K562 (cell line): ENCODE data around the gene MALAT1. TPM values are rescaled to one million over a fixed set of nuclear protein-coding genes. Genes with fewer than 3 reads are reported as not detected.

Experiments
- CHAMP1 ChIP-seq: fragments of 450-650 bp; IDR thresholded peaks from 2 replicates; pipeline ENCODE4 v1.6.1; 2016; ENCODE audit warnings: mild to moderate bottlenecking
- CSDE1 ChIP-seq, 2 experiments: fragments of 450-650 bp; IDR thresholded peaks; 2 replicates each; pipeline ENCODE4 v1.6.1; 2016; ENCODE audit warnings: mild to moderate bottlenecking in 1 of 2
- DMBX1 ChIP-seq: fragments of 250-450 bp; sonication (Bioruptor Pico); IDR thresholded peaks from 2 replicates; pipeline ENCODE4 v1.8.0; 2022; ENCODE audit warnings: inconsistent platforms, mild to moderate bottlenecking, moderate library complexity, borderline replicate concordance
- FOXA3 ChIP-seq, 2 experiments: fragments of 450-650 bp in 1 of 2; sonication (generic) in 1 of 2; formaldehyde crosslinking; IDR thresholded peaks in 1 of 2; conservative IDR thresholded peaks in 1 of 2; 2 replicates each; pipeline versions ENCODE4 v1.4.0 to v1.8.0; 2020 to 2022; ENCODE audit warnings: mild to moderate bottlenecking in 2 of 2, missing genetic modification reagents in 1 of 2
- FOXO4 ChIP-seq: fragments of 450-650 bp; formaldehyde crosslinking; IDR thresholded peaks from 2 replicates; pipeline ENCODE4 v1.4.0; 2020; ENCODE audit warnings: mild to moderate bottlenecking, moderate library complexity
- ILF3 ChIP-seq: fragments of 450-650 bp; IDR thresholded peaks from 2 replicates; pipeline ENCODE4 v1.6.1; 2018; ENCODE audit warnings: antibody characterized with exemption, mild to moderate bottlenecking, moderate library complexity, borderline replicate concordance
- PHF8 ChIP-seq: fragments of 200-600 bp; sonication (generic); IDR thresholded peaks from 2 replicates; pipeline ENCODE4 v1.6.1; 2012; ENCODE audit warnings: mixed run types, mild to moderate bottlenecking, inconsistent platforms, low read length, moderate library complexity, borderline replicate concordance
- RAD21 ChIP-seq, 2 experiments: fragments of 250-450 bp in 1 of 2; fragments of 450-650 bp in 1 of 2; sonication (Bioruptor Pico) in 1 of 2; formaldehyde crosslinking in 1 of 2; IDR thresholded peaks in 1 of 2; conservative IDR thresholded peaks in 1 of 2; 2 replicates each; pipeline versions ENCODE4 v1.4.0 to v1.8.0; 2020 to 2022; ENCODE audit warnings: mild to moderate bottlenecking in 2 of 2, moderate library complexity in 1 of 2
- TCF3 ChIP-seq: sonication (generic); formaldehyde crosslinking; IDR thresholded peaks from 2 replicates; pipeline ENCODE4 v1.4.0; 2020; ENCODE audit warnings: mild to moderate bottlenecking, missing genetic modification reagents
- TRIM28 ChIP-seq: fragments of 450-650 bp; IDR thresholded peaks from 2 replicates; pipeline ENCODE4 v1.6.1; 2017
- ZNF165 ChIP-seq: fragments of 250-450 bp; sonication (Bioruptor Pico); IDR thresholded peaks from 2 replicates; pipeline ENCODE4 v1.4.0; 2020; ENCODE audit warnings: borderline replicate concordance
- ZNF707 ChIP-seq: fragments of 250-450 bp; sonication (Bioruptor Pico); conservative IDR thresholded peaks from 2 replicates; pipeline ENCODE4 v1.8.0; 2022; ENCODE audit warnings: inconsistent platforms, mild to moderate bottlenecking, moderate library complexity
- ZSCAN32 ChIP-seq: fragments of 450-650 bp; formaldehyde crosslinking; IDR thresholded peaks from 2 replicates; pipeline ENCODE4 v1.4.0; 2020; ENCODE audit warnings: mild to moderate bottlenecking, moderate library complexity
- polyA plus RNA-seq, 8 experiments: library from polyadenylated mRNA; depleted of rRNA in 4 of 8; stranded (reverse) in 5 of 8; unstranded in 3 of 8; fragments of >200 nt; fragmentation: Nextera tagmentation in 2 of 8; fragmentation: Illumina TruSeq in 1 of 8; extraction: Ambion mirVana in 2 of 8; extraction: Trizol in 1 of 8; gene quantifications; 2 replicates each; pipeline versions ENCODE4 v1.2.1 to v1.2.3, GENCODE V29; 2011 to 2014; ENCODE audit warnings: inconsistent platforms in 1 of 8, missing spikeins in 1 of 8
- total RNA-seq, 7 experiments: library from RNA; depleted of rRNA in 6 of 7; stranded (reverse); fragments of >200 nt in 6 of 7; fragmentation: Illumina TruSeq in 2 of 7; extraction: Trizol in 2 of 7; gene quantifications; 2 replicates each; pipeline versions ENCODE4 v1.2.1 to v1.2.3, GENCODE V29; 2011 to 2021; ENCODE audit warnings: low replicate concordance in 1 of 7

MALAT1 gene
- total and polyA plus RNA-seq, 9 of the 15 experiments (the other 6 are each of a cell fraction or from before 2014, with no cell fraction given), result 363 to 8,715 (median 2,351) TPM

GRCh38 chr11:65479184-65480145 is 19.4 kb upstream of the MALAT1 start (continued):
- TF ChIP-seq CHAMP1, result no peak
- TF ChIP-seq RAD21 (CRISPR knock-in tag; conservative IDR thresholded peaks at IDR 0.05 in 1 of 2, IDR thresholded peaks at IDR 0.05 in 1 of 2), result peak; percentile 54 to 57; a peak in 3 of 4 replicates
- TF ChIP-seq ZNF707 (CRISPR knock-in tag), result no peak
- TF ChIP-seq FOXA3 (CRISPR knock-in tag; conservative IDR thresholded peaks at IDR 0.05 in 1 of 2, IDR thresholded peaks at IDR 0.05 in 1 of 2), result 0 out of 4 replicates have a peak, but pooled peaks of 1 of the 2 experiments have one; percentile 44
- no peak for TF ChIP-seq FOXO4 (CRISPR knock-in tag)
- TF ChIP-seq CSDE1 (IDR thresholded peaks at IDR 0.05), result no peak
- TF ChIP-seq ZNF165 (CRISPR knock-in tag), result peak; percentile 83; the same call in 1 of the 2 replicates
- TF ChIP-seq PHF8, result no peak; the same call in 1 of the 2 replicates
- no peak; the same call in 1 of the 2 replicates for TF ChIP-seq ILF3
- TF ChIP-seq TRIM28, result no peak
- 0 out of 2 replicates have a peak, but pooled peaks have one; percentile 1 for TF ChIP-seq DMBX1 (CRISPR knock-in tag)
- no peak for TF ChIP-seq ZSCAN32 (CRISPR knock-in tag)
- TF ChIP-seq TCF3 (CRISPR knock-in tag), result no peak
